CD4-positive, alpha-beta T cell treated with Interleukin-17A for 1 hour (primary cell): ENCODE measurements around the gene CCDC192.
"Not testable (repeated sequence)": the region's sequence is repeated elsewhere in the genome, so short reads cannot be mapped to it uniquely, and the experiment has no call there.

Experiments
- DNase-seq: peaks from one replicate; pipeline ENCODE4 v3.0.0-alpha.2; 2020

CCDC192 gene

GRCh38 chr5:127702926-127703561 is at the start of gene CCDC192:
Gene CCDC192 (plus strand): TSS chr5:127703391. CDS start chr5:127703446, 55 bp downstream.
- DNase-seq, result no peak

- DNase-seq, result no peak
Observed at GRCh38 chr5:127656825-127657224, 46.4 kb upstream of the CCDC192 start.

DNA sequence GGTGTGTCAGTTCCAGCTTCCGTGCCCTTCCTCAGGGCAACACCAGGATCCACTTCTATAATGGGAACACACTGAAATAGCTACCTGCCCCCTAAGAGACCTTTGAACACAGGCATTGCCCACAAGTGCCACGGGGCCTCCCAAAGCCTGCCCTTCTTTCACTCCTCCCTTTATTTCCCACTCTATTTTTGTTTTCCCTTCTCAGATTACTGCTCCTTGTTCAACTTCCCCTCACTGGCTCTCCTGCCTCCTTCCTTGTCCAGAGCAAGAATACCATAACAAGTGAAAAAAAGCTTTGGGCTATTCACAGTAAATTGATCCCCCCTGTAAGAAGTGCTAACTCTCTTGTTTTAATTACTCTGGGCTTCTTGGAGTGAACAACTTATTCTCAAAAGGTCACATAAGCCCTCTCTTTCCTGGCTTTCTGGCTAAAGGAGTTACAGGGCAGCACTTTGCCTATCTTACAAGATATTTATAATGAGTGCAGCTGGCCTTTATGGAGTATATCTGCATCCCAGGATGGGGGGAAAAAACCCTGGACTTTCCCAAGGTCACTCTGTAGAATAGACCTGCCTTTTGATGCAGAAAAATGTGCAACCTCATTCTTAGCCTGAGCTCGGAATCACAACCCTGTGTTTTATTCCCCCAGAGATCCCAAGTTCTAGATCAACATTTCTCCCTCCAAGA is 43.0 kb upstream of the CCDC192 start:
- no peak for DNase-seq

DNA sequence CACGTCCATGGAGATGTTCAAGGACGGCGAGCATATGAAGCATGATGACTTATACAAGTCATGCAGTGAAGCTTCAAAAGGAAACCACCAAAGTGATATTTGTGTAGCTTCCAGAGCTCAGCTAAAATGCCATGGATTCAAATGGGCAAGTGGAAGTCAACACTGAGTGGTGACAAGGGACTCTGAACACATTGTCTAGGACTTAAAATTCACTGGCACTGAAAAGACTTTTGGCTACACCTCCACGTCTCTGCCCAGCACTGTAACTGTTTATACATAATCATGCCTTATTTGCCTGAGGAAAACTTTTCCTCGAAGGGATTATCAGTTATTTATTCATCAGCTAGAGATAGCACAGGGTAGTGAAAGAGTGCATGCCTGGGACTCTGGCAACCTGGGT is 39.1 kb upstream of the CCDC192 start:
- DNase-seq, result no peak

GRCh38 chr5:127665641-127666040 is 37.5 kb upstream of the CCDC192 start:
- no peak for DNase-seq

GRCh38 chr5:127666043-127666716 is 37.0 kb upstream of the CCDC192 start:
- DNase-seq, result no peak

GRCh38 chr5:127667926-127668325 is 35.3 kb upstream of the CCDC192 start:
- no peak for DNase-seq

DNA sequence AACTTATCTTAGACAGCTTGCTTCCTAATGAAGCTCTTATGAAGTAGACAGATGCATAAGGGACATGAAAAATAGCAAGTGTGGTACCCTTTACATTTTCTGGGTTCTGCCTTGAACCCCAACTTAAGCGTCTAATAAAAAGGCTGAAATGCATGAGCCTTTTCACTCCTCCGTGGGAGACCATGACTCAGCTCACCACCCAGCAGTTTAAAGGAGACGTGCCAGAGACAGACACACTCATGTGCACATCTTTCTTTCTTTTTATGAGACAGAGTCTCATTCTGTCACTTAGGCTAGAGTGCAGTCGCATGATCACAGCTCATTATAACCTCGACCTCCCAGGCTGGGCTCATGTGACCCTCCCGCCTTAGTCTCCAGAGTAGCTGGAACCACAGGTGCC is 32.0 kb upstream of the CCDC192 start:
- DNase-seq, result no peak

- no peak for DNase-seq
Observed at GRCh38 chr5:127673117-127673800, 29.9 kb upstream of the CCDC192 start.

- not testable (repeated sequence) for DNase-seq
Observed at GRCh38 chr5:127676951-127677350, 26.2 kb upstream of the CCDC192 start.

DNA sequence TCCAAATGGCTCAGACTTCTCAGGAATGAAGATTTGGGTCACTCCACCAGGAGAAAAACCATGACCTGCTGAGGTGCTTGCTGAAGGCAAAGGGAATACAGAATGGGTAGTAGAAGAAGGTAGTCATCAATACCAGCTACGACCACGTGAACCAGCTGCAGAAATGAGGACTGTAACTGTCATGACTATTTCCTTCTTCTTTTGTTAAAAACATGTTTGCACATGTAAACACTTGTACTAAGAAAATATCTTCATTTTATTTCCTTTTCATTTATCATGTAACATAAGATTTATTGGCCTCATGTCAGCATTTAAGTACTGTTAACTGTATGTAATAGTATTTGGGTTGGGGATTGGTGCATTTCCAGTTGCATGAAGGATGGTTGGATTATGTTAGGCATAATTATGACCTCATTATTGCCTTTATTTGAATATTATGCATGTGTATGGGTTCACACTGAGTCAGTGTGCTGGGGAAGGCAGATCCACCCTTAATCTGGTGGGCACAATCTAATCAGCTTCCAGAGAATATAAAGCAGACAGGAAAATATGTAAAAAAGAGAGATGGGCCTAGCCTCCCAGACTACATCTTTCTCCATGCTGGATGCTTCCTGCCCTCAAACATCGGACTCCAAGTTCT is 23.4 kb upstream of the CCDC192 start:
- DNase-seq, result not testable (repeated sequence)

GRCh38 chr5:127680595-127680994 is 22.6 kb upstream of the CCDC192 start:
- no peak for DNase-seq

- DNase-seq, result no peak
Observed at GRCh38 chr5:127683008-127683407, 20.2 kb upstream of the CCDC192 start.

DNA sequence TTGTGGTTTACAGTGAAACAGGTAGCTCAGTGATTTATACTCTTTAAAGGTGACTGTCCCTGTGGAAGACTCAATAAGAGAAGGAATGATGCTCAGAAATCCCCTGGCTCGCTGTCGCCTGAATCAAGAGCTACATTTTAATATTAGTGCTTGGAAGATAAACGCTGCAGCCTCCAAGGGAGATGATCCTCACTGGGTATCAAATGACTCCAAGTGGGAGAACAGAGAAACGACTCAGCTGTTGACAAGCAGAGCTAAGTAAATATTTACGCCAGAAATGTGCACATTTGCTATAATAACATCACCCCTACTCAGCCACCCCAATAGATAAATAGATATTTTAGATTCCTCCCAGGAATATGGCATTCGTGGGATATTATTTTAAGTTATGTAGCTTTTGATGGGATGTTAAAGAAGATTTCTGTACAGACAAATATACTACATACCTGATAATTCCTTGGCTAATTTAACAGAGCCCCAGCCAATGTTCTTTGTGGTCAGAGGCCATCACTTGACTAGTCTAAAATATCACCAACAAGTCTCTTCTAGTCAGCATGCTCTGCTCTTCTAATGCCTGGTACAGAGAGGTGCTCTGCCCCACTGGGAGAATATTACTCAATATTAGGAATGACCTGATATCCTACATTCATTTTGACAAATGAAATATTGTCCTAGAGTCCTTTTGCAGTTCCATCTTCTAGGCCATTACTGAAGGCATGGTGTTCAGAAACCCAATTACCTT is 18.3 kb upstream of the CCDC192 start:
- no peak for DNase-seq

GRCh38 chr5:127685662-127686061 is 17.5 kb upstream of the CCDC192 start:
- no peak for DNase-seq

DNA sequence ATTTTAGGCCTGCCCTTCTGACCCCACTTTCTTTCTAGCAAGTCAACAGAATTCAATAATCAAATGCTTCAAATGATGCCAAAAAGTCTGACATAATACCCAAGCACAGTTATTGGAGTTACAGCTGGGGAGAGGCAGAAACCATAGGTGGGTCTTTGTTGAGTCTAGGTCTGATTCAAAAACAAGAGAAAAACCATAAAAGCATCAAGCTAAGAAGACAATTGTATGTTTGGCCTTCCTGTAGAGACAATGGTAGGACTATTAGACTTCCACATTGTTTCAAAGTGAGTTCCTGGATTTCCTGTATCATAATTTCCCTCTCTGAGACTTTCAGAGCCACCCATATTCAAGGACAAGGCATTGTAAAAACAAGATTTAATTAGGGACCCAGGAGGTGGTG is 16.8 kb upstream of the CCDC192 start:
- no peak for DNase-seq

DNA sequence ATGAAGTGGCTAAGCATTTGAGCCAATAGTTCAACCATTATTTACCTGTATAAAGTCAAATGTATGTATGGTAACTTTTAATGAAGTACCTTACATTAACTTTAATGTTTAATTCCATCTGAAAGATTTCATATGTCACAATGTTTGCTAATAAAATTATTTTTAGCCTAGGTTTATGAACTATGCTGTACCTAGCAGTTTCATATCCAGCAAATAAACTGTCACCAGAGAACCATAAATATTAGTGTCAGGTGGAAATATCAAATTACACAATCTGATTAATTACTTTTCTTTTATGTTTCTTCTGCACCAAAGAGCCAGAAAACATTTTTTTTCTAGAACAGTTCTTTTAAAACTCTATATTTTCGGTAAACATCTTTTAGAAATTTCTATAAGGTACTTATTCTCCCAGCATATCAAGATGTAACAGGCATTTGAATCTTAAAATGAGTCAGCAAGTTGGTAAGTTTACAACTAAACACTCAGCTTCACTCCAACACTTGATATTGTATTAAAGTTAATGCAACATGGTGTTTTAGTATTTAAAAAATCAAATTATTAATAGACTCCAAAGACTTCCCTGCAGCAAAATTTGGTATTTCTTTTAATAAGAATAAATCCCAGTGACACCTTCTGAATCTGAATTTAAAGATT is 8.5 kb upstream of the CCDC192 start:
- DNase-seq, result no peak

- DNase-seq, result no peak
Observed at GRCh38 chr5:127695346-127695745, 7.8 kb upstream of the CCDC192 start.

DNA sequence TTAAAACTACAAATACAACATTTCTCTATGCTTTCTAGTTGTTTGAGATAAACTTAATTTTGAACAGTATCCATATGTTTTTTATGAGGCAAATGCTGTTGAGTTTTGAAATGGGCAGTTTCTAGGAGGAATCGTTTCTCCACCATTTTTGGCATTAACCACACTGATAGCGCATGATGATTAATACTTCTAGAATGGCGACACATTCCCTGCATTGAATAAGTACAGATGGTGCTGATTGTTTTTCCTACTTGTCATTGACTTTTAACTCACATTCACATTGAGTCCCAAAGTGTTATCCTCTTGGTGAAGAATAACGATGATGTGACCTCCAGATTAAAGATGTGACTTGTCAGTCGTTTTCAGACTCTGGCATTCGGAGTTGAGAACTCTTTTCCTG is 6.5 kb upstream of the CCDC192 start:
- DNase-seq, result no peak

GRCh38 chr5:127697894-127698600 is 5.1 kb upstream of the CCDC192 start:
- no peak for DNase-seq

DNA sequence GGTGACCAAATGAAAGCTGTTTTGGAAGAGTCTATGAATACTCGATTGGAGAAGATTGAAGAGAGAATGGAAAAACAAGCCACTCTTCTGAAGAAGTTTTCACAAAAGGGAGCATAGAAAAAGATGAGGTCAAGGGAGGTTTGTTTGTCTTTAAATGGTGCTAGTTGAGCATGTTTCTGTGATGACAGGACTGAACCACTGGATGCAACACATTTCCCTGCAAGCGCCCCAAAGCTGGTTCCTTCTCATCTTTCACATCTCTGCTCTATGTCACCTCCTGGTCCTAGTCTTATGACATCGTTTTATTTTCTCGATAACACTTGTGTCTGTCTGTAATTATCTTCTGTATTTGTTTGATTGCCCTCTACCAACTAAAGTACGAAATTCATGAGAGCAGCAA is 3.8 kb upstream of the CCDC192 start:
- no peak for DNase-seq
